NCI-H774 (cell line): ENCODE results near the gene PI16.
A peak's percentile ranks its signal among the peaks of the same experiment; 100 is the strongest.
"Not testable (repeated sequence)": the region's sequence is repeated elsewhere in the genome, so short reads cannot be mapped to it uniquely, and the experiment has no call there.

Experiments
- DNase-seq: peaks from one replicate; lab custom pipeline; 2025; lab: John Stamatoyannopoulos, UW

The PI16 gene

GRCh38 chr6:36975231-36976006 is 20.9 kb downstream of the PI16 start:
- DNase-seq: no peak

DNA sequence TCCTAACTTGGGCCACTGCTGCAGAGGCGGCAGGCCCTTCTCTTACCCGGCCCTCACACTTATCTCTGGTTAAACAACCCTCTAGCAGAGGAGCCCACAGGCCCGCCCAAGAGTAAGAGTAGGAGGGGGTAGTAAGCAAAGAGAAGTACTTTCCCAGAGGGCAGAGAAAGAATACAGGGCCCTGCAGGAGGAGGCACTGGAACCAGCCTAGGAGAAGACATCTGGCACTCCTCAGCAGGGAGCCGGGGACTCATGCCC is 21.4 kb downstream of the PI16 start:
- DNase-seq: no peak

DNA sequence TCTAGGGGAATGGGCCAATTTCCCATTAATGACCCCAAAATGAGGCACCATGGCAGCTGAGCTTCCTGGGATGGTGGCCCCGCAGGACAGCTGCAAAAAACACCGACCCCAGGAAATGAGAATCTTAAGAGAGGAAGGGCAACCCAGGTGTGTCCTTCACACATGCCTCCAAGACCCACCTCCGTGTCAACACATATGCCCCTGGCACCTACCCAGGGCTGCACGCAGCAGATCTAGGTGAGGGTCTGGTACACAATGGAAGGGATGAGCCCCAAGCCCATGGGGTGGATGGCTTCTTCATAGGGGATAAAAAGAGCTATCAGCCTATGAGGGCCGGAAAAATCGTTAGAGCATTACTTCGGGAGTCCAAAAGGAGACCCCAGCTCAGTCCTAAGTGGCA is 22.0 kb downstream of the PI16 start:
- DNase-seq: no peak

DNA sequence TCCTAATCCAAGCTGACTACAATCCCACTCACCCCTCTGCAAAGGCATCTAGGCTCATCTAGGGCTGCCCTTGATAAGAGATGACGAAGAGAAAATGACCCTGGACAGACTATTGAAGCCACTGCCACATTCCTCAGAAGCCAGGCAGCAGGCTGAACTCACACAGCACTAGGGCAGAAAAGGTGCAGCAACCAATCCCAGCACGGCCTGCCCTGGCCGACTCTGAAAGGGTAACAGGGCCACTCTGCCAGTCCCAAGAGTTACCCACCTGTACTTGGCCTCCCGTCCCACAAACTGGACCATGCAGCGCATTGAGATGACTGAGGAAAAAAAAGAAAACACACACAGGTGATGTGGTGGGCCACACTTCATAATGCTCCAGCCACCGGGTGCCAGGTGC is 22.4 kb downstream of the PI16 start:
- no peak for DNase-seq

- no peak for DNase-seq
Observed at GRCh38 chr6:36977470-36977941, 23.0 kb downstream of the PI16 start.

GRCh38 chr6:36978421-36979346 is 24.1 kb downstream of the PI16 start:
- DNase-seq: no peak

GRCh38 chr6:36979347-36979742 is 24.8 kb downstream of the PI16 start:
- no peak for DNase-seq

GRCh38 chr6:36980129-36980528 is 25.6 kb downstream of the PI16 start:
- no peak for DNase-seq

DNA sequence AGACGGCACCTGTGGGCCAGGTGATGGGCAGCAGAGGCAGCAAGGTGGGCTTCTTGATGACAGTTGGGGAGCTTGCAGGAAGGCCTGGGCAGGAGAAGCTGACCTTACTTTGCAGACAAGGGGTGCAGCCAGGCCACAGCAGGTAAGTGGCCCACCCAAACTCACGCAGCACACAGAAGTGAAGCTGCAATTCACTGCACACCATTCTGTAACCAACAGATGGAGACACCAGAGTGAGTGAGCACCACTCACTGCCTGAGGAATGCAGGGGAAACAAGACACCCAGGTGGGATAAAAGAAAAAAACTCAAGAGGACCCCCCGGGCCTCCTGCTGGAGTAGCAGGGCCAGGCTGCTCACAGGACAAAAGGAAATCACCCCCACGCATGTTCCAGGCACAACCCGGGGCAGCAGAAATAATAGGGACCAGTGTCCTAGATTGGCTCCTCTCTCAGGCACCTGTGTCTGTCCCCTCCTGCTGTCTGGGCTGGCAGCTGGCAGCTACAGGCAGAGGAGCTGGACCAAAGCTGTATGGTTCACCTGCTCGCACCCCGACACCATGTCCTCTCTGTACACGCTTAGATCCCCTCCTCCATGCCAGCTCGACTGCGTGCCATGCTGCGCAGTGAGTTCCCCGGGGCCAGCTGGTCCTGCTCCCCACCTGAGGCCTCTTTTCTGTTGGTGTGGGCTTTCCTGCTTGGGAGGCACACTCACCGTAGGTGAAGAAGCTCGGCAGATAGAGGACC is 26.5 kb downstream of the PI16 start:
- no peak for DNase-seq

DNA sequence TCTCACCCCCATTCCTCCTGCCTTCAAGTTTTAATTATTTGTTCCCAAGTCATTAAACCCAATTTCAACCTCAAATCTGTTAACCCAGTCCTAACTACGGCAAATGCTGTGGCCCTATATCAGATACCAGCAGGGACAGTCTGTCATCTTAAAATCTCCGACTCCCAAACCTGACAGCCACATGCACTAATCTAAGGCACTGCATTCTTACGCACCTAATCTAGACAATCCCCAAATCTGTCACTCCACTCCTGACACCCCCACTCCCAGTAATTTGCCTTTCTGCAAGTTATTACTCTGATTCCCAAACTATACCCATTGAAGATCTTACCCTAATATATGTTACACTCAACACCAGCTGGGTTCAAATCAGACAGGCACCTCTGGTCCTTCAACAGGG is 29.0 kb downstream of the PI16 start:
- DNase-seq: no peak

DNA sequence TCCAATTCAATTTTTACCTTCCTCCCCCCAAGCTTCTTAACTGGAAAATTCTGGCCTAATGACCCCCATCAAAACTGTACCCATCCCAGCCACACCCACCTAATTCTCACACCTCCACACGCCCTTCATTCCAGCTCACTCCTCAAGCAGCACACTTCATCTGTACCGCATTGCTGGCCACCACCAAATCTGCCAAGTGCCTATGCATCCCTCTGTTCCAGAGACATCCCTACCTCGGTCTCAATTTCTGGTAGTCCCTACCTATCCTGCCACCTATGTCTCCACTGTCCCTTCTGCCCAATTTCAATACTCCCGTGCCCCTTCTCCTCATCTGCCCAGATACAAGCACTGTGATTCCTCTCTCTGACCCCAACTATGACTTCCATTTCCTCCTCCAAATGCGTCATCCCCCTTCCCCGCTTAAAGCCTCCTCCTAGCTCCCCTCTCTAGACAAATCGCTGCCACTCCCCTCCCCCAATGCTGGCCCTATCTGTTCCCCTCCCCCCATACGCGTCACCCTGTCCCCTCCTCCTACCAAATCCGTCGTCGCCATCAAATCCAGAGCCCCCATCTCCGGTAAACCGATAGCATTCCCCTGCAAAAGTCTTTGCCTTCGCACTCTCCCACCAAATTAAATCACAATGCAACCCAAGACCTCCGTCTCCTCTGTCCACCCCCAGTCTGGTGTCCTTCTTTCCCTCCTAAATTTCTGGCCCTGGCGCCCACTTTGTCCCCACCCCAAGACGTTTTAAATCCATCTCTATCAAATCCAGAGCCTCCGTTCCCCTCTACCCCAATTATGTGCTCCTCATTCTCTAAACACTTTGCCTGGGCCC is 30.3 kb downstream of the PI16 start:
- no peak for DNase-seq

DNA sequence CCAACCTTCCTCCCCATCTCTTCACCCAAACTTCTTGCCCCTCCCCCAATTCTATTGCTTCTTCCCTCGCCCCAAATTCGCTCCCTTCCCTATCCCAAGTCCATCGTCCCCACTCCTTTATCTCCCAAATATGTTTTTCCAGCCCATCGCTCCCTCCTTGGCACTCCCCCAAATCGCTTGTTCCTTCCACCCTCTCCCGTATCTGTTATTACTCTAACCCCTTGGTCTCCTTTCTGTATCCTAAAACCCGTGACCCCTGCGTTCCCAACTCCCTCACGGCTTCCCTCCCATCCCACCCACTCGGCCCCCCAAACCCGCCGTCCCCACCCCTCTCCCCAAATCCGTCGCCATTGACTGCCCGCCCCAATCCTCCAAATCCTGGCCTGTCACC is 30.9 kb downstream of the PI16 start:
- DNase-seq: no peak

DNA sequence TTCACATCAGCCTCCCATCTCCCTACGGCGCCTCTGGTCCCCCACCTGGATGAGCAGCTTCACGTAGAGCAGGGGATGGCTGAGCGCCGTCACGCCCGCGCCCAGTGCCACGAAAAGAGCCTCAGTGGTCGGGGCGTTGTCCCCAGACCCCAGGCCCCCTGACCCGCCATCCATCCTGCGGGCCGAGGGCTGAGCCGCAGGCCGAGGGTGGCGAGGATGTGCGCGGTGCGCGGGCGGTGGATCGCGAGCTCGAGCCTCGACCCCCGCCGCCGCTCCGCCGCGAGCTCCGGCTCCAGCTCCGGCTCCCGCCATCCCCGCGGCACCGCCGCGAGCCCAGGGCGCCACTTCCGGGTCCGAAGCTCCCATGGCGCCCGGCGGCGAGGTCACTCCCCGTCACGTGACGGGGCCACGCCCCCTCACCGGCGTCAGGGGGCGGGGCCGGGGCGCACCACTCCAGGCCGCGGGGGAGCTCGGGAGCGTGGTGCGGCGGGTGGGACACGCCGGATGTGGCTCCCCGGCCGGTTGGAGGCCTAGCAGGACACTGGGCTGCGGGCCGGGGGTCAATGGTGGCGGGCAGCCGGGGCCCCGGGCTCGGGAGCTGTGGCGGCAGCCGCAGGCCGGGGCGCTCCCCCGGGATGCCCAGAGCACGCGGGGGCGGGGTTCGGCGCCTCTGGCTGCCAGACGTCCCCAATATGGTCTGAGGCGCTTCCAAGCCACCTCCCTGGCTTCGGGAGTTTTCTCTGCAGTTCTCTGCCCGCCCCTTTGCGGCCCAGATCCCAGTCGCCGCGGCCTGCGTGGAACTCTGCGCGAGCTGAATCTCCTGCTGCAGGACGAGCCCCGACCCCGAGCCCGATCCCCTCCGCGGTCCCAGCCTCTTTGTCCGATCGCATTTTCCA is 31.5 kb downstream of the PI16 start, which contains the start of gene MTCH1:
TSS of gene MTCH1 (minus strand) at position 389 of the 896 bp plus-strand sequence. CDS start at position 366, 23 bp downstream.
- peak; percentile 90 for DNase-seq

GRCh38 chr6:36986704-36987047 is 32.1 kb downstream of the PI16 start:
- DNase-seq: no peak

- no peak for DNase-seq
Observed at GRCh38 chr6:36989264-36989663, 34.7 kb downstream of the PI16 start.

DNA sequence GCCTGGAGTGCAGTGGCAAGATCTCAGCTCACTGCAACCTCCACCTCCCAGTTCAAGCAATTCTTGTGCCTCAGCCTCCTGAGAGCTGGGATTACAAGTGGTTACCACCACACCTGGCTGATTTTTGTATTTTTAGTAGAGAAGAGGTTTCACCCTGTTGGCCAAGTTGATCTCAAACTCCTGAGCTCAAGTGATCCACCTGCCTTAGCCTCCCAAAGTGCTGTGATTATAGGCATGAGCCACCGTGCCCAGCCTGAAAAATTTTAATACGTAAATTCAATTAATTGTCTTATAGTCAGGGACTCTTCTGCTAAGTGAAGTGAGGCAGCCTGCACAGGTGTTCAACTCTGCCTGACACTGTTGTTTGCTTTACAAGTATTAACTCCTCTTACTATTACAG is 35.9 kb downstream of the PI16 start:
- DNase-seq: not testable (repeated sequence)

- DNase-seq: no peak
Observed at GRCh38 chr6:36997811-36998722, 43.5 kb downstream of the PI16 start.

- no peak for DNase-seq
Observed at GRCh38 chr6:36998723-36999038, 44.1 kb downstream of the PI16 start.

DNA sequence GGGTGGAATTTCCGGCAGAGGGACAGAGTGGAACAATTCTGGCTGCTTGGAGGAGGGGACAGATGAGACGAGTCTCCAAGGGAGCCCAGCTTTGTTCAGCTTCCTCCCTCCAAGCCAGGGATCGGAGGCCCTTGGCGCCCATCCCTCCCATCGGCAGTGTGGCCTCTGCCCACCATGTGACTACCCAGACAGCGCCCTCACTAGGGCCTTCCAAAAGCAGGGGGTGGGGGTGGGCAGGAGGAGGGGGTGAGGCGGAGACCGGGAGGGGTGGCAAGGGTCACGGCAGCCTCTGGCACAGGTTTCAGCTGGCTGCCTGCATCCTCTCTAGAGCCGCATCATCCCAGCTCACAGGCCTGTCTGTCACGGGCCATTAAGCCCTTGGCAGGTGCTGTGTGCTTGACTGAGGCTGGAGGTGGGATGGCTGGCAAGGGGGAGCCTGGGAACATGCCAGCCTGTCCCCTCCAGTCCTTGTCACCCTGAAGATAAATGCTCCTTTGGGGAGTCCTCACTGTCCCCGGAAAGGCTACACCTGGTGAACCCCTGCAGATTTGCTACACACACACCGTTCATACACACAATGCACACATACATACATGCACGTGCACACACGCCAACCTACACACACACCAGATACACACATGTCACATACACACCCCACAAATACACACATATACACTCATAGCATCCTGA is 44.7 kb downstream of the PI16 start:
- DNase-seq: no peak
